Osteoblast (primary cell): ENCODE results near the gene CPNE9. TPM values are rescaled to one million over a fixed set of nuclear protein-coding genes. Genes with fewer than 3 reads are reported as not detected.
A peak's percentile ranks its signal among the peaks of the same experiment; 100 is the strongest.

Experiments
- DNase-seq: peaks from one replicate; pipeline ENCODE4 v3.0.0; 2011; ENCODE audit warnings: low spot score, mixed read lengths; ENCODE audit not compliant: insufficient read length; ENCODE audit errors: missing footprints
- H2AFZ ChIP-seq: 2 replicates; pipeline ENCODE4 v1.6.0; 2011; ENCODE audit warnings: mild to moderate bottlenecking, low read length
- H3K27ac ChIP-seq: 2 replicates; pipeline ENCODE4 v1.5.1; 2011; ENCODE audit warnings: mild to moderate bottlenecking, low read depth, low read length, moderate library complexity
- H3K27me3 ChIP-seq: 2 replicates; pipeline ENCODE4 v1.6.0; 2012; ENCODE audit warnings: mild to moderate bottlenecking, control low read depth, inconsistent platforms, low read length, moderate library complexity; ENCODE audit not compliant: insufficient read depth
- H3K36me3 ChIP-seq: 2 replicates; pipeline ENCODE4 v1.5.1; 2011; ENCODE audit warnings: mild to moderate bottlenecking, low read length, control low read depth, moderate library complexity; ENCODE audit not compliant: insufficient read depth
- H3K4me1 ChIP-seq: 2 replicates; pipeline ENCODE4 v1.5.1; 2011; ENCODE audit warnings: mild to moderate bottlenecking, low read length, control low read depth, moderate library complexity; ENCODE audit not compliant: insufficient read depth
- H3K4me2 ChIP-seq: 2 replicates; pipeline ENCODE4 v1.6.0; 2011; ENCODE audit warnings: mild to moderate bottlenecking, low read length; ENCODE audit not compliant: insufficient read depth
- H3K4me3 ChIP-seq: fragments of 200-600 bp; sonication (generic); 3 replicates; pipeline ENCODE4 v1.5.1; 2012; ENCODE audit warnings: mild to moderate bottlenecking, low read length, inconsistent platforms; ENCODE audit not compliant: insufficient read depth
- H3K79me2 ChIP-seq: 2 replicates; pipeline ENCODE4 v1.6.0; 2012; ENCODE audit warnings: mild to moderate bottlenecking, low read length, control low read depth, inconsistent platforms; ENCODE audit not compliant: insufficient read depth
- H3K9me3 ChIP-seq: 2 replicates; pipeline ENCODE4 v1.5.1; 2011; ENCODE audit warnings: low read depth, low read length, control low read depth
- H4K20me1 ChIP-seq: 2 replicates; pipeline ENCODE4 v1.6.0; 2012; ENCODE audit warnings: mild to moderate bottlenecking, low read length, control low read depth; ENCODE audit not compliant: insufficient read depth
- total RNA-seq: library from RNA; depleted of rRNA; stranded (reverse); fragments of >200 nt; gene quantifications from 2 replicates; pipeline ENCODE4 v1.2.3, GENCODE V29; 2012
- TF ChIP-seq, protein P1 (sequence below): IDR thresholded peaks from 2 replicates; pipeline ENCODE4 v1.5.1; 2011; ENCODE audit warnings: mild to moderate bottlenecking, low read depth, low read length, moderate library complexity; ENCODE audit errors: extremely low read depth

Gene CPNE9
- total RNA-seq, 1 donor: not detected

DNA sequence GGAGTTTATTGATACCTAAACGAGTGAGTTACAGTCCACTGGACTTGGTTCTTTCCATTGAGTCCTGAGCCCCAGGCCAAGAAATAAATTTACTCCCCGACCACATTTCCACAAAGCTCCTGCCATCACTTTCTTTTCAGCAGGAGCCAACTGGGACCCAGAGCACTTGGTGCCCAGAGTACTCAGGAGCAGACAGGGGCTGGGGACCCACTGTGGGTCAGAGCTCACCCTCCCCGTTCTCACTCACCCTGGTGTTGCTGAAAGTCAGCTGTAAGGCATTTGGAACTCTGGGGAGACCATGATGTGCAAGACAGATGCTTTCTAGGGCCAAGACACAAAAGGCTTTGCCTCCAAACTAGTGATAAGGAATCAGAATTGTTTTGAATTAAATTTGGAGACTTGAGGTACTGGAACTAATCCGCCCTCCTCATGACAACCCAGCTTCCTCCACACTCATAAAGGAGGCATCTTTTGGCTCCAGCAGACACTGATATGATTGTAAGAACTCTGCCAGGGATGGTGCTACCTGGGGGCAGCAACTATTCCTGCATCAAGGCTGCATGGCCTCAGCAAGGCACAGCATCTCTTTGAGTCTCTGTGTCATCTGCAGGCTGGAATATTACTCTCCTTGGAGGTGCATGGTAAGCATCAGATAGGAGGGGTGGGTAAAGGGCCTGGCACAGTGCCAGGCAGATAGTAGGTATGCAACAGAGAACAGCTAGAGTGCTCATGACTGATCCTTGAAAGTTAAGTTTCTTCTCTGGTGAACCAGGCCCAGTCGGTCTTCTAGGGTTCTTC lies 73.5 kb downstream of the CPNE9 start:
- Histone ChIP-seq H3K27ac (peak overlapping the region; percentile 35), H3K79me2 (no peaks in the 10 kb centered on the region), H3K4me3 (no peak overlapping the region), H2AFZ (no peak overlapping the region), H3K4me1 (peaks cover 23% of the 10 kb centered on the region), H3K27me3 (no peaks in the 10 kb centered on the region), H3K36me3 (peaks cover 14% of the 10 kb centered on the region), H4K20me1 (no peaks in the 10 kb centered on the region), H3K9me3 (no peaks in the 10 kb centered on the region), H3K4me2 (peak overlapping the region; percentile 2)
- TF ChIP-seq, protein P1, sequence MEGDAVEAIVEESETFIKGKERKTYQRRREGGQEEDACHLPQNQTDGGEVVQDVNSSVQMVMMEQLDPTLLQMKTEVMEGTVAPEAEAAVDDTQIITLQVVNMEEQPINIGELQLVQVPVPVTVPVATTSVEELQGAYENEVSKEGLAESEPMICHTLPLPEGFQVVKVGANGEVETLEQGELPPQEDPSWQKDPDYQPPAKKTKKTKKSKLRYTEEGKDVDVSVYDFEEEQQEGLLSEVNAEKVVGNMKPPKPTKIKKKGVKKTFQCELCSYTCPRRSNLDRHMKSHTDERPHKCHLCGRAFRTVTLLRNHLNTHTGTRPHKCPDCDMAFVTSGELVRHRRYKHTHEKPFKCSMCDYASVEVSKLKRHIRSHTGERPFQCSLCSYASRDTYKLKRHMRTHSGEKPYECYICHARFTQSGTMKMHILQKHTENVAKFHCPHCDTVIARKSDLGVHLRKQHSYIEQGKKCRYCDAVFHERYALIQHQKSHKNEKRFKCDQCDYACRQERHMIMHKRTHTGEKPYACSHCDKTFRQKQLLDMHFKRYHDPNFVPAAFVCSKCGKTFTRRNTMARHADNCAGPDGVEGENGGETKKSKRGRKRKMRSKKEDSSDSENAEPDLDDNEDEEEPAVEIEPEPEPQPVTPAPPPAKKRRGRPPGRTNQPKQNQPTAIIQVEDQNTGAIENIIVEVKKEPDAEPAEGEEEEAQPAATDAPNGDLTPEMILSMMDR: no peak
- peak; percentile 58 for DNase-seq

DNA sequence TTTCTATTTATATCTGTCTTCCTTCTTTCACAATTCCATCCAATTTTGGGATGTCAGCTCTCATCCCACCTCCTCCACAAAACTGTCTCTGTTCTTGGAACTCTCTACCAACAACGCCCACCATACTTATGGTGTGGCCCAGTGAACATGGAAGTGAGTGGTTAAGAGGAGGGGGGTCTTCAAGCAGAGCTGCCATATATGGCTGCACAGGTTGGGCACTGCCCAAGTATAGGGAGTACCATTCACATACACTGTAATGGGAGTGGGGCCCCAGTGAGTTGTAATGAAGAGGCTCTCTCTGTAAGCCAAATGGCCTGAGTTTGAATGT lies 74.0 kb downstream of the CPNE9 start:
- Histone ChIP-seq H3K4me1 (peaks cover 23% of the 10 kb centered on the region), H2AFZ (no peak overlapping the region), H3K27ac (peak overlapping the region; percentile 35), H3K27me3 (no peaks in the 10 kb centered on the region), H4K20me1 (no peaks in the 10 kb centered on the region), H3K36me3 (peaks cover 17% of the 10 kb centered on the region), H3K79me2 (no peaks in the 10 kb centered on the region), H3K9me3 (no peaks in the 10 kb centered on the region), H3K4me2 (peak overlapping the region; percentile 2), H3K4me3 (peak overlapping the region; percentile 2)
- TF ChIP-seq, protein P1: no peak
- DNase-seq: no peak

DNA sequence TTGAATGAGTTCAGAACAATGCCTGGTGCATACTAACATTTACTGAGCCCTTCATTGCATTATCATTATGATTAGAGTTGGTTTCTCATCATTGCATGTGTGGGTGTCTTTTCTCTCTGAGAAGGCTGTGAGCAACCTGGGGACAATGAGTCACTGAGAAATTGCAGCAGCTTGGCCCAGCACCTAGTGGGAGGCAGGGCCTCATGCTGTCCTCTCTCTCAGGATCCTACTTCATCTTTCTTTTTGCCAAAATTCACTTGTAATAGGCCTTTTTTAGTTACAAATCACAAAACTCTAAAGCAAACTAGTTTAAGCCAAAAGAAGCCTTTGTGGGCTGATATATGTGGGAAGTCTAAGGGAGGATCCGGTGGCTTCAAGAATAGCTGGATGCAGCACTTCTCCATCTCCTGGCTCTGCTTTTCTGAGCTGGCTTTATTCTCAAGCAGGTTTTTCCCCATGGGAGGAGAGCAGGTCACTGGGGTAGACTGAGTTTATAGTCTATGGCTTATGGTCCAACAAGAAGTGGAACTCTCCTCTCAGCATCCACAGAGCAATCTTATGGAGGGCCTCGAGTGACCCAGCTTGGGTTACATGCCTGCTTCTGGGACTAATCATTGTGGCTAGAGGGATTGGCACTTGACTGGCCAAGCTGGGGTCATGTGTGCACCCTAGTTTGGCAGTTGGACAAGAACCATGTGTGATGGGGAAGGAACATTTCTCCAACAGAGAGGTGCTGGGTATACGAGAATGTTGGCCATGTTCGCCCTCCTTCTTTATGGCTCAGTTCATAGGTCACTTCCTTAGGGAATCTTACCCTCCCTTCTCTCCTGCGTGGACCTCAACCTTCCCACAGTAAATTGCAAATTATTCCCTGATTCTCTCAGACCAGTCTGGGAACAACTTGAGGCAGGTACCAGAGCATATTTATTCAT lies 74.8 kb downstream of the CPNE9 start:
- peaks cover 17% of the 10 kb centered on the region for H3K36me3 ChIP-seq
- H3K27ac ChIP-seq: peak overlapping the region; percentile 35
- peak; percentile 95 for DNase-seq
- H3K4me3 ChIP-seq: no peak overlapping the region
- no peaks in the 10 kb centered on the region for H3K79me2 ChIP-seq
- no peaks in the 10 kb centered on the region for H3K27me3 ChIP-seq
- no peaks in the 10 kb centered on the region for H3K9me3 ChIP-seq
- no peak overlapping the region for H2AFZ ChIP-seq
- TF ChIP-seq, protein P1: no peak
- H3K4me1 ChIP-seq: peaks cover 23% of the 10 kb centered on the region
- no peaks in the 10 kb centered on the region for H4K20me1 ChIP-seq
- H3K4me2 ChIP-seq: peak overlapping the region; percentile 2
